Lower lobe of right lung (tissue), 2 donors: Measurements from ENCODE around the gene TRPC3. TPM values are rescaled to one million over a fixed set of nuclear protein-coding genes. Genes with fewer than 3 reads are reported as not detected.

ENCODE experiments used
- ATAC-seq, 2 donors: fragments of 200-7000 bp; cut with Tn5 transposase; one replicate each; pipeline ENCODE4 v1.9.1; 2020 to 2022; ENCODE audit warnings: mild to moderate bottlenecking in 2 of 2, moderate library complexity in 2 of 2
- DNase-seq: peaks from one replicate; pipeline ENCODE4 v3.0.0-alpha.2; 2020
- H3K27ac ChIP-seq: fragments of 200-600 bp; one replicate; pipeline ENCODE4 v1.8.0; 2022
- H3K27me3 ChIP-seq: fragments of 200-600 bp; one replicate; pipeline ENCODE4 v1.8.0; 2022; ENCODE audit warnings: low read depth
- H3K36me3 ChIP-seq: fragments of 200-600 bp; one replicate; pipeline ENCODE4 v1.8.0; 2022; ENCODE audit warnings: mild to moderate bottlenecking
- H3K4me1 ChIP-seq: fragments of 200-600 bp; one replicate; pipeline ENCODE4 v1.8.0; 2022
- H3K4me3 ChIP-seq: fragments of 200-600 bp; one replicate; pipeline ENCODE4 v1.8.0; 2022; ENCODE audit warnings: mild to moderate bottlenecking
- H3K9me3 ChIP-seq: fragments of 200-600 bp; one replicate; pipeline ENCODE4 v1.8.0; 2022
- CTCF ChIP-seq: fragments of 200-600 bp; IDR thresholded peaks from one replicate; pipeline ENCODE4 v1.8.0; 2022; ENCODE audit warnings: antibody characterized with exemption, mild to moderate bottlenecking
- intact Hi-C: fragments of 100-400 bp; cut with DNase I; formaldehyde crosslinking; loops from one replicate; pipeline ENCODE4 v1.11.0; 2022
- total RNA-seq: library from RNA; stranded (reverse); fragmentation: NEBNext Ultra II Directional; extraction: Animal tissue kit (Norgen Biotek cat#: 25700); gene quantifications from one replicate; pipeline ENCODE4 v1.2.1, GENCODE V29; 2021
- donor health status: DM: no; HTN: yes; CAD: no; lungs with severe emphysema.

The TRPC3 gene
- total RNA-seq, 1 donor from 2014 or later: 1.7 TPM

GRCh38 chr4:121990489-121990888 lies 38.6 kb upstream of the TRPC3 start:
- Histone ChIP-seq H3K27me3 (no peaks in the 10 kb centered on the region), H3K4me1 (no peaks in the 10 kb centered on the region), H3K9me3 (no peaks in the 10 kb centered on the region), H3K4me3 (no peak overlapping the region), H3K27ac (no peak overlapping the region), H3K36me3 (no peaks in the 10 kb centered on the region)
- intact Hi-C loops: no loop called here
- no peak for TF ChIP-seq CTCF
- DNase-seq (no peak), ATAC-seq (no peak)

DNA sequence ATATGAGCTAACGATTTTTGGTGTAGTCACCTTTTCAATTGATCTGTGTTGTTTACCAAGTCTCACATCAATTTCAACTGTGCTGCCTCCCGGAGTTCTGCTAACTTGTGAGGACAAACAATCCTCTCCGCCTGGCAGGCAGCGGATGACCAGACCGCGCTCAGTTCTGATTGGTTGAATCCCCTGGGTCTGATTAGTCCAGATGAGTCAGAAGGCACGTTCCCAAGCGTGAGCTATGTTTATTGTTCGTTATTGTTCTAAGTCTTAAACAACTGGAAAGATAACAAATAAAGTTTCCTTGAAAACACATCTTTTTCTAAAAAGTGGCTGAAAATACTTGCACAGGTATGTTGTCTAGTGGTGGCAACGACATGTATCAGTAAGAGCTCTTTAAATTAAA lies 37.9 kb upstream of the TRPC3 start:
- no peaks in the 10 kb centered on the region for H3K36me3 ChIP-seq
- intact Hi-C loops: no loop called here
- DNase-seq (no peak), ATAC-seq (no peak)
- H3K27me3 ChIP-seq: no peaks in the 10 kb centered on the region
- H3K9me3 ChIP-seq: no peaks in the 10 kb centered on the region
- H3K27ac ChIP-seq: no peak overlapping the region
- TF ChIP-seq CTCF: no peak
- no peak overlapping the region for H3K4me3 ChIP-seq
- H3K4me1 ChIP-seq: no peaks in the 10 kb centered on the region

DNA sequence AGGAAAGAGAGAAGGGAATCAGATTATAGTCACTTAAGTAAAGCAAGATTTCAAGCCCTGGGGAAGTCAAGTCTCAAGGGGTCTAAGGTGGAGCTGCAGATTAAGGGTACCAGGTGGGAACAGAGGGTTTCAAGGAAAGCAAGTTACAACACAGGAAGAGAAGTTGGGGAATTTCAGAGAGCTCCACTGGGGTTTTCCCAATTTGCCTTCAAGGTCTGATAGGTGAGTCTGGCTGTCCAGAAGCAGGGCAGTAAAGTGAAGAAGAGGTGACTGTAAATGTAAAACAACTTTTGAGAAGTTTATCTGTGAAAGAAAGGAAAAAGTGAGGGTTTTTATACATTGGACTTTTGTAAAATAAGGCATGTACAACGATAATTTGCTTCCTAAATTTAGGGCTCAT lies 37.1 kb upstream of the TRPC3 start:
- intact Hi-C loops: no loop called here
- Histone ChIP-seq H3K27me3 (no peaks in the 10 kb centered on the region), H3K4me1 (no peaks in the 10 kb centered on the region), H3K4me3 (no peak overlapping the region), H3K27ac (no peak overlapping the region), H3K9me3 (no peaks in the 10 kb centered on the region), H3K36me3 (no peaks in the 10 kb centered on the region)
- no peak for DNase-seq
- no peak for ATAC-seq
- no peak for TF ChIP-seq CTCF

GRCh38 chr4:121980643-121981042 lies 28.8 kb upstream of the TRPC3 start:
- no peak overlapping the region for H3K27ac ChIP-seq
- no peak for TF ChIP-seq CTCF
- no peak for DNase-seq
- no peak for ATAC-seq
- H3K4me1 ChIP-seq: no peaks in the 10 kb centered on the region
- H3K36me3 ChIP-seq: no peaks in the 10 kb centered on the region
- H3K27me3 ChIP-seq: no peaks in the 10 kb centered on the region
- H3K4me3 ChIP-seq: no peak overlapping the region
- intact Hi-C loops: no loop called here
- H3K9me3 ChIP-seq: no peaks in the 10 kb centered on the region

GRCh38 chr4:121978172-121978516 lies 26.3 kb upstream of the TRPC3 start:
- intact Hi-C loops: no loop called here
- H3K27ac ChIP-seq: no peak overlapping the region
- no peaks in the 10 kb centered on the region for H3K36me3 ChIP-seq
- H3K9me3 ChIP-seq: no peaks in the 10 kb centered on the region
- H3K4me3 ChIP-seq: no peak overlapping the region
- no peak for TF ChIP-seq CTCF
- H3K27me3 ChIP-seq: no peaks in the 10 kb centered on the region
- no peaks in the 10 kb centered on the region for H3K4me1 ChIP-seq
- DNase-seq (no peak), ATAC-seq (no peak)
